Measurements from ENCODE around the gene TMEM80.
"Not testable (repeated sequence)": the region's sequence is repeated elsewhere in the genome, so short reads cannot be mapped to it uniquely, and the experiment has no call there.

TMEM80 gene

GRCh38 chr11:723120-723883 is 27.7 kb downstream of the TMEM80 start:
- no peak for DNase-seq

GRCh38 chr11:724049-724777 is 28.6 kb downstream of the TMEM80 start:
- DNase-seq, result no peak

GRCh38 chr11:724778-725386 is 29.3 kb downstream of the TMEM80 start:
- no peak for DNase-seq

- DNase-seq, result no peak
Observed at GRCh38 chr11:725624-726202, 30.1 kb downstream of the TMEM80 start.

- peak; percentile 85 for DNase-seq
Observed at GRCh38 chr11:726278-727220, 30.9 kb downstream of the TMEM80 start.

GRCh38 chr11:727281-727701 is 31.7 kb downstream of the TMEM80 start:
- DNase-seq, result no peak

GRCh38 chr11:727859-728748 is 32.5 kb downstream of the TMEM80 start:
- peak; percentile 46 for DNase-seq

GRCh38 chr11:728901-729491 is 33.4 kb downstream of the TMEM80 start:
- DNase-seq, result no peak

- no peak for DNase-seq
Observed at GRCh38 chr11:729492-730074, 34.0 kb downstream of the TMEM80 start.

- no peak for DNase-seq
Observed at GRCh38 chr11:733072-733471, 37.5 kb downstream of the TMEM80 start.

- not testable (repeated sequence) for DNase-seq
Observed at GRCh38 chr11:734541-734940, 38.9 kb downstream of the TMEM80 start.

GRCh38 chr11:737366-737765 is 41.8 kb downstream of the TMEM80 start:
- no peak for DNase-seq

GRCh38 chr11:737899-738298 is 42.3 kb downstream of the TMEM80 start:
- DNase-seq, result not testable (repeated sequence)

GRCh38 chr11:742156-742546 is 46.5 kb downstream of the TMEM80 start:
- no peak for DNase-seq

GRCh38 chr11:742571-743201 is 47.1 kb downstream of the TMEM80 start:
- no peak for DNase-seq

- no peak for DNase-seq
Observed at GRCh38 chr11:745428-745827, 49.8 kb downstream of the TMEM80 start.

- no peak for DNase-seq
Observed at GRCh38 chr11:746289-747157, 50.9 kb downstream of the TMEM80 start.

- peak; percentile 88 for DNase-seq
Observed at GRCh38 chr11:747158-748006, 51.8 kb downstream of the TMEM80 start, which contains the start of gene TALDO1. TSS of gene TALDO1 (plus strand) at chr11:747464. CDS start at chr11:747482, 18 bp downstream.
